ENCODE data around the gene METTL9.

DNA sequence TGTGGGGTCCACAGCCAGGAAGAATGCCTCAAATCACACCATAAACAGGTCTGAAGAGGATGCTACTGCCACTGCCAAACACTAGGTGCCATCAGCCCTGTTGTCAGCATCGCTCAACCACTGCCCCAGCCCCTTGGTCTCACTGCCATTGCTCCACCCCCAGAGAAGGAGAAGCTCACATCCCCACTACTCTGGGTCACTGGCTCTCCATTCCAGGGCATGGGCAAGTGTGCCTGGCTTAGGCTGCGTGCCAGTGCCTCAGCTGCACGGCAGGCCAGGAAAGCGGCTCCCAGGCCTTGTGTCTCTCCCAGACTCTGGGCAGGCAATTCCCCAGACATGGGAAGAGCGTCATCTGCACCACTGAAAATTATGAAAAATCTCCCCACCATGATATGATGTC is 54.2 kb downstream of the METTL9 start:
- TF ChIP-seq, protein P1, sequence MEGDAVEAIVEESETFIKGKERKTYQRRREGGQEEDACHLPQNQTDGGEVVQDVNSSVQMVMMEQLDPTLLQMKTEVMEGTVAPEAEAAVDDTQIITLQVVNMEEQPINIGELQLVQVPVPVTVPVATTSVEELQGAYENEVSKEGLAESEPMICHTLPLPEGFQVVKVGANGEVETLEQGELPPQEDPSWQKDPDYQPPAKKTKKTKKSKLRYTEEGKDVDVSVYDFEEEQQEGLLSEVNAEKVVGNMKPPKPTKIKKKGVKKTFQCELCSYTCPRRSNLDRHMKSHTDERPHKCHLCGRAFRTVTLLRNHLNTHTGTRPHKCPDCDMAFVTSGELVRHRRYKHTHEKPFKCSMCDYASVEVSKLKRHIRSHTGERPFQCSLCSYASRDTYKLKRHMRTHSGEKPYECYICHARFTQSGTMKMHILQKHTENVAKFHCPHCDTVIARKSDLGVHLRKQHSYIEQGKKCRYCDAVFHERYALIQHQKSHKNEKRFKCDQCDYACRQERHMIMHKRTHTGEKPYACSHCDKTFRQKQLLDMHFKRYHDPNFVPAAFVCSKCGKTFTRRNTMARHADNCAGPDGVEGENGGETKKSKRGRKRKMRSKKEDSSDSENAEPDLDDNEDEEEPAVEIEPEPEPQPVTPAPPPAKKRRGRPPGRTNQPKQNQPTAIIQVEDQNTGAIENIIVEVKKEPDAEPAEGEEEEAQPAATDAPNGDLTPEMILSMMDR (IDR thresholded peaks at IDR 0.05; ENCODE audit: insufficient read depth, low read length, poor library complexity, severe bottlenecking) = no peak
- TF ChIP-seq EZH2phosphoT487 (conservative IDR thresholded peaks at IDR 0.05; ENCODE audit: low read length) = no peak
